VCaP (cell line): ENCODE measurements around the gene NHSL1.

ENCODE experiments used
- H3K27ac ChIP-seq: fragments of 450-650 bp; 2 replicates; pipeline ENCODE4 v1.5.1; 2017
- TF ChIP-seq, protein P1 (sequence below): fragments of 450-650 bp; conservative IDR thresholded peaks from 2 replicates; pipeline ENCODE4 v1.5.1; 2017; ENCODE audit warnings: mild to moderate bottlenecking, moderate library complexity

Gene NHSL1

DNA sequence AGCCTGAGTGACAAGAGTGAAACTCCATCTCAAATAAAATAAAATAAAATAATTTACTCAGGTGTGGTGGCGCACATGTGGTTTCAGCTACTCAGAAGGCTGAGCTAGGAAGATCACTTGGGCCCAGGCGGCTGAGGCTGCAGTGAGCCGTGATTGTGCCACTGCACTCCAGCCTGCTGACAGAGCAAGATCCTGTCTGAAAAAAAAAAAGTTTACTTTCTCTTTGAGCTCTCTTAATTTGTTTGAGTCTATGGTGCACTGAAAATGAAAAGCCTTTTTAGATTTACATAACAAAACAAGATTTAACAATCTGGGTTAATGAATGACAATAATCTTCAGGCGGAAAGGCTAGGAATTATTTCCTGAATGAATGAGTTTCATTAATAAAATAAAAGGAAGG lies 23.3 kb upstream of the NHSL1 start:
- TF ChIP-seq, protein P1, sequence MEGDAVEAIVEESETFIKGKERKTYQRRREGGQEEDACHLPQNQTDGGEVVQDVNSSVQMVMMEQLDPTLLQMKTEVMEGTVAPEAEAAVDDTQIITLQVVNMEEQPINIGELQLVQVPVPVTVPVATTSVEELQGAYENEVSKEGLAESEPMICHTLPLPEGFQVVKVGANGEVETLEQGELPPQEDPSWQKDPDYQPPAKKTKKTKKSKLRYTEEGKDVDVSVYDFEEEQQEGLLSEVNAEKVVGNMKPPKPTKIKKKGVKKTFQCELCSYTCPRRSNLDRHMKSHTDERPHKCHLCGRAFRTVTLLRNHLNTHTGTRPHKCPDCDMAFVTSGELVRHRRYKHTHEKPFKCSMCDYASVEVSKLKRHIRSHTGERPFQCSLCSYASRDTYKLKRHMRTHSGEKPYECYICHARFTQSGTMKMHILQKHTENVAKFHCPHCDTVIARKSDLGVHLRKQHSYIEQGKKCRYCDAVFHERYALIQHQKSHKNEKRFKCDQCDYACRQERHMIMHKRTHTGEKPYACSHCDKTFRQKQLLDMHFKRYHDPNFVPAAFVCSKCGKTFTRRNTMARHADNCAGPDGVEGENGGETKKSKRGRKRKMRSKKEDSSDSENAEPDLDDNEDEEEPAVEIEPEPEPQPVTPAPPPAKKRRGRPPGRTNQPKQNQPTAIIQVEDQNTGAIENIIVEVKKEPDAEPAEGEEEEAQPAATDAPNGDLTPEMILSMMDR, result no peak

DNA sequence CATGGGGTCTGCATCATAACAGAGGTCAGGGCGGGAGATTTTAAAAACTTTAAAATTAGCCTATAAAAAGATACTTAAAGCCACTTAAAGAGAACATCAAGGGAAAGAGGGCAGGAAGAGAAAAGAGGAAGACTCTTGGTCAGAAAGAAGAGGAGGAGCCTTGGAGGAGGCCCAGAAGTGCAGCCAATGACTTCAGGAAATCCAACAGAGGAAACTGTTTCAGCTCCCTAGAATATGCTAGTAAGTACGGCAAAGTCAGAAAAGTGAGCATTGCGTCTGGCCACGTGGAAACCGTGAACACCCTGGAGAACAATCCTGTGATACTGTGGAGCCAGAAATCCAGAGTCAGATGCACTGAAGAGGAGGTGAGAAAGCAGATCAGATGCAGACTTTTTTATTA lies 22.5 kb upstream of the NHSL1 start:
- TF ChIP-seq, protein P1, result no peak
- no peak overlapping the region for H3K27ac ChIP-seq

More for the DNA sequence above, 23.3 kb upstream of the NHSL1 start:
- no peak overlapping the region for H3K27ac ChIP-seq

DNA sequence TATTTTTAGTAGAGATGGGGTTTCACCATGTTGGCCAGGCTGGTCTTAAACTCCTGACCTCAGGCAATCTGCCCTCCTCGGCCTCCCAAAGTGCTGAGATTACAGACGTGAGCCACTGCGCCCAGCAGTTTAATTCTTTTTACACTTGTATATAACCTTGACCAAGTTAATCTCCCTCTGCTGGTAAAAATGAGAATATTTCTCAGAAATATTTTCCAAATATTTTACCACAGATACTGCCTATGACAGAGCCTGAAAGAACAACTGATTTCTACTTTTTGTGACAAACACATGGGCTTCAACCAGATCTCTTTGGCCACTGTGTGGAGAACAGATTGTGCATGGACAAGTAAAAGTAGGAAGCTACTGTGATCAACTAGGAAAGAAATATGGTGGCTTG lies 21.2 kb upstream of the NHSL1 start:
- TF ChIP-seq, protein P1, result peak; percentile 66
- H3K27ac ChIP-seq, result no peak overlapping the region

DNA sequence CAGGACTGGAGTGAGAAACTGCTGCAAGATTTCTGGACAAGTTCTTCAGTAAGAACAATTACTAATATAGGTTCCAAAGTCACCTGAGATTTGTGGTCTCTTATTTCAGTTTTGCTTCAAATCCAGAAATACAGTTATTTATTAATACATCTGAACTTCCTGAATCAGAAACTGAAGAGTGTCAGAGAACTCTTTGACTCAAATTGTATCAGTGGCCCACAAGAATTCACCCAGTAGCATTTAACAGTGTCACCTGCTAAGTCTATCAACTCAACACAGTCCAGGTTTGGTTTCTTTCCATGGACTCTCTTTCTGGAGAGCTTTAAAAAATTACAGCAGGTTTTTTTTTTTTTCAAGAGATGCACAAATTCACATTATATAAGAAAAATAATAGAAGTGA lies 18.8 kb upstream of the NHSL1 start:
- H3K27ac ChIP-seq, result no peak overlapping the region
- TF ChIP-seq, protein P1, result no peak

DNA sequence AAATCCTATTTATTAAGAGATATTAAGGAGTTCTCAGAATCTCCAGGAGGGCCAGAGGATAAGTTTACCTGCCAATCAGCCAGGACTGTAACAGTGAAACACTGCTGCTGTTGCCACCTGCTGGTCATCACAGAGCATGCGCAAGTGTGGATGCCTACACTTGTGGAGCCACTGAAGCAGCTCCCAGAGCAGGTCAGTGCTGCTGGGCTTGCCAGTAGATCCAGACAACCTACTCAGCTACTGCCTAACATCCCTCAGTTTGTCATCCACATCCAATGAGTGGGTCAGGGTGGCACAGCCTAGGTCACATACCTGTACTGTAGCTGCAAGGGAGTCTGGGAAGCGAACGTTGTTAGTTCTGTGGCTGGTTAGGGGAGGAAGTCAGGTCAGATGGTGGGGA lies 18.3 kb upstream of the NHSL1 start:
- H3K27ac ChIP-seq, result no peak overlapping the region
- TF ChIP-seq, protein P1, result peak; percentile 77

DNA sequence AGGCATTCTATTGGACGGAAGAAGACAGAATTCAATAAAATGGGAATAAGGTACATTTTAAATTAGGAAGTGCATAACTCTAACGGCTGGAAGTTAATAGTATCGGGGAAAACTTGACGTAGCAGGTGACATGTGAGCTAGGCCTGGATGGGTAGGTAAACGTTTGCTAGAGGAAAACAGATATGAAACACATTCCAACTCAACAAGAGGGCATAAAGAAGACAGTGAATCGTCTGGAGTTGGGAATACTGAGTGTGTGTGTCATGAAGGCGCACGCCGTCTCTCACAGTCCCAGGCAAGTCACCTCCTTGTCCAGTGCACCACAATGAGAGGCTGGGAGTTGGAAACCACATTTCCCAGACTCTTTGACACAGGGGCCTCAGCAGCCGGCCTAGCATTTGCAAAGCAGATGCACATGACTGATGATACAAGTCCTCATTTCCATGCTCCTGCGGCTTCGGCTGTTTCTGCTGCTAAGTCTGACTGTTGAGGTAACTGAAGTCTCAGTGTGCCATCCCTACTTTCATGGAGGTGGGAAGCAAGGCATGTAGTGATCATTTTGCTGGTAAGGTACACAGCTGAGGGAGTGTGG lies 16.5 kb upstream of the NHSL1 start:
- TF ChIP-seq, protein P1, result no peak
- H3K27ac ChIP-seq, result no peak overlapping the region

DNA sequence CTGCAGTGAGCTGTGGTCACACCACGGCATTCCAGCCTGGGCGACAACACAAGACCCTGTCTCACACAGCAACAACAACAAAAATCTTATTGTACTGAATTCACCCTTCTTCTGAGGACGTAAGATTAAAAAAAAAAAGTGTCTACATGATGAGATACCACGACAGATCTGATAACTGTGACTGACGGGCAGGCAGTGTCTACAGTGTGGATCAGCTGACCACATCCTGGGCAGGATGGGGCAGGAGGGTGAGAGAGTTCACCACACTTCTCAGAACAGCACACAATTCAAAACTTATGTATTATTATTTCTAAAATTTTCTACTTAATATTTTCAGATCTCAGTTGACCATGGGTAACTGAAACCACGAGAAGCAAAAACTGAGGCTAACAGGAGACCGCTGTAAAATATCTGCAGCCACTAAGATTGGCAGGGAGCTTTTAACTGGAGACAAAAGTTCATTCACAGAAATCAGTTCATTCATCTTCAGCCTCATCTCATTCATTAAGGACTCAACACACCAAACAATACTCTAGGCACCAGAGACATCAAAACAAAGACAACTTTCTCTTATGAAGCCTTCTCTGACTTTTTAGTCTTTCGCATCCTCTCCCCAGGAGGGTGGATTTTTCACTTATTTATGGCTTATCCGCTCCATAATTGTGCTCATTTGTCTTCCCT lies 15.7 kb upstream of the NHSL1 start:
- H3K27ac ChIP-seq, result no peak overlapping the region
- TF ChIP-seq, protein P1, result no peak
